Breast epithelium (tissue), 3 donors: Measurements from ENCODE around the gene ALK.

Source experiments
- POLR2A ChIP-seq: fragments of 450-650 bp; IDR thresholded peaks from one replicate; pipeline ENCODE4 v1.6.1; 2016; ENCODE audit warnings: antibody characterized with exemption, mild to moderate bottlenecking, moderate library complexity
- TF ChIP-seq, protein P1 (sequence below), 3 donors: fragments of 450-650 bp; IDR thresholded peaks; one replicate each; pipeline ENCODE4 v1.5.1; 2016 to 2017; ENCODE audit warnings: antibody characterized with exemption in 3 of 3, mild to moderate bottlenecking in 3 of 3, moderate library complexity in 3 of 3

DNA sequence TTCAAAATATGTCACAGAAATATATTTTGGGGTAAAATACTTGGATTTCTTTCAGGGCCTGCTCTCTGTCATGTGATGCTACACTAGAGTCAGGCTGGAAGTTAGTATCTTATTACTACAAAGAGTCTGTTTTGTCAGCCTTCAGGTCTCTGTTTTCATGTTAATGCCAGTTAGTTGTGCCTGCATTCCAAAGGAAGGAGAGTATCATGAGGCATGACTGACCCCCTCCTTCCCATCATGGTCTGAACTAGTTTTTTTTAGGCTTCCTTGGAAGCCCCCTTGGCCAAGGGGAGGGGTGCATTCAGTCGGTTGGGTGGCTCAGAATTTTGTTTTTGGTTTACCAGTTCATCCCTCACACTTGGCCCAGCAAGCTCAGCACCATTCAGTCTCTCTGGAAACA is 318.0 kb downstream of the ALK start:
- TF ChIP-seq, protein P1, sequence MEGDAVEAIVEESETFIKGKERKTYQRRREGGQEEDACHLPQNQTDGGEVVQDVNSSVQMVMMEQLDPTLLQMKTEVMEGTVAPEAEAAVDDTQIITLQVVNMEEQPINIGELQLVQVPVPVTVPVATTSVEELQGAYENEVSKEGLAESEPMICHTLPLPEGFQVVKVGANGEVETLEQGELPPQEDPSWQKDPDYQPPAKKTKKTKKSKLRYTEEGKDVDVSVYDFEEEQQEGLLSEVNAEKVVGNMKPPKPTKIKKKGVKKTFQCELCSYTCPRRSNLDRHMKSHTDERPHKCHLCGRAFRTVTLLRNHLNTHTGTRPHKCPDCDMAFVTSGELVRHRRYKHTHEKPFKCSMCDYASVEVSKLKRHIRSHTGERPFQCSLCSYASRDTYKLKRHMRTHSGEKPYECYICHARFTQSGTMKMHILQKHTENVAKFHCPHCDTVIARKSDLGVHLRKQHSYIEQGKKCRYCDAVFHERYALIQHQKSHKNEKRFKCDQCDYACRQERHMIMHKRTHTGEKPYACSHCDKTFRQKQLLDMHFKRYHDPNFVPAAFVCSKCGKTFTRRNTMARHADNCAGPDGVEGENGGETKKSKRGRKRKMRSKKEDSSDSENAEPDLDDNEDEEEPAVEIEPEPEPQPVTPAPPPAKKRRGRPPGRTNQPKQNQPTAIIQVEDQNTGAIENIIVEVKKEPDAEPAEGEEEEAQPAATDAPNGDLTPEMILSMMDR (IDR thresholded peaks at IDR 0.05): no peak
- no peak for TF ChIP-seq POLR2A
